Lower lobe of right lung (tissue), 2 donors: Measurements from ENCODE around the gene CLEC2A. TPM values are rescaled to one million over a fixed set of nuclear protein-coding genes. Genes with fewer than 3 reads are reported as not detected.

Experiments used
- ATAC-seq, 2 donors: fragments of 200-7000 bp; cut with Tn5 transposase; one replicate each; pipeline ENCODE4 v1.9.1; 2020 to 2022; ENCODE audit warnings: mild to moderate bottlenecking in 2 of 2, moderate library complexity in 2 of 2
- DNase-seq: peaks from one replicate; pipeline ENCODE4 v3.0.0-alpha.2; 2020
- H3K27ac ChIP-seq: fragments of 200-600 bp; one replicate; pipeline ENCODE4 v1.8.0; 2022
- H3K27me3 ChIP-seq: fragments of 200-600 bp; one replicate; pipeline ENCODE4 v1.8.0; 2022; ENCODE audit warnings: low read depth
- H3K36me3 ChIP-seq: fragments of 200-600 bp; one replicate; pipeline ENCODE4 v1.8.0; 2022; ENCODE audit warnings: mild to moderate bottlenecking
- H3K4me1 ChIP-seq: fragments of 200-600 bp; one replicate; pipeline ENCODE4 v1.8.0; 2022
- H3K4me3 ChIP-seq: fragments of 200-600 bp; one replicate; pipeline ENCODE4 v1.8.0; 2022; ENCODE audit warnings: mild to moderate bottlenecking
- H3K9me3 ChIP-seq: fragments of 200-600 bp; one replicate; pipeline ENCODE4 v1.8.0; 2022
- intact Hi-C: fragments of 100-400 bp; cut with DNase I; formaldehyde crosslinking; loops from one replicate; pipeline ENCODE4 v1.11.0; 2022
- total RNA-seq: library from RNA; stranded (reverse); fragmentation: NEBNext Ultra II Directional; extraction: Animal tissue kit (Norgen Biotek cat#: 25700); gene quantifications from one replicate; pipeline ENCODE4 v1.2.1, GENCODE V29; 2021
- TF ChIP-seq, protein P1 (sequence below): fragments of 200-600 bp; IDR thresholded peaks from one replicate; pipeline ENCODE4 v1.8.0; 2022; ENCODE audit warnings: antibody characterized with exemption, mild to moderate bottlenecking
- donor health status: DM: no; HTN: yes; CAD: no; lungs with severe emphysema.

CLEC2A gene
- total RNA-seq, 1 donor from 2014 or later: not detected

DNA sequence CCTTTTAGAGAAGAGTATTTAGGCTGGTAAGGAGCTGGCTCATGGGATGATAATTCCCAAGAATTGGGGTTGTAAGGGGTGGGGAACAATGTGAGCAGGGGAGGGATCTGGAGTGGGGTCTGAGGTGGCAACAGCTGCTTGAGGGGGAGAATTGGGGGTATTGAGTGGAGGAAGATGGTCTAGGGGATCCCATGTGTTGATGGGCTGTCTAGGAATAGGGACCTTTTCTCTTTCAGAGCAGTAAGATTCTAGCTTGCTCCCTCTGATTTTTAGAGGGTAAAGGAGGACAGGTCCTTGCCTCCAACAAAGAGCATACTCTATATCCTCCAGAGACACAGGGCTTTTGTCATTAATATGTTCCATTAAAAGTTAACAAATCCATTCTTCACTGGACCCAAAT is 22.4 kb downstream of the CLEC2A start:
- peaks cover 26% of the 10 kb centered on the region for H3K9me3 ChIP-seq
- no peak overlapping the region for H3K4me3 ChIP-seq
- no peaks in the 10 kb centered on the region for H3K27me3 ChIP-seq
- intact Hi-C loops: no loop called here
- H3K36me3 ChIP-seq: no peaks in the 10 kb centered on the region
- H3K27ac ChIP-seq: no peak overlapping the region
- TF ChIP-seq, protein P1, sequence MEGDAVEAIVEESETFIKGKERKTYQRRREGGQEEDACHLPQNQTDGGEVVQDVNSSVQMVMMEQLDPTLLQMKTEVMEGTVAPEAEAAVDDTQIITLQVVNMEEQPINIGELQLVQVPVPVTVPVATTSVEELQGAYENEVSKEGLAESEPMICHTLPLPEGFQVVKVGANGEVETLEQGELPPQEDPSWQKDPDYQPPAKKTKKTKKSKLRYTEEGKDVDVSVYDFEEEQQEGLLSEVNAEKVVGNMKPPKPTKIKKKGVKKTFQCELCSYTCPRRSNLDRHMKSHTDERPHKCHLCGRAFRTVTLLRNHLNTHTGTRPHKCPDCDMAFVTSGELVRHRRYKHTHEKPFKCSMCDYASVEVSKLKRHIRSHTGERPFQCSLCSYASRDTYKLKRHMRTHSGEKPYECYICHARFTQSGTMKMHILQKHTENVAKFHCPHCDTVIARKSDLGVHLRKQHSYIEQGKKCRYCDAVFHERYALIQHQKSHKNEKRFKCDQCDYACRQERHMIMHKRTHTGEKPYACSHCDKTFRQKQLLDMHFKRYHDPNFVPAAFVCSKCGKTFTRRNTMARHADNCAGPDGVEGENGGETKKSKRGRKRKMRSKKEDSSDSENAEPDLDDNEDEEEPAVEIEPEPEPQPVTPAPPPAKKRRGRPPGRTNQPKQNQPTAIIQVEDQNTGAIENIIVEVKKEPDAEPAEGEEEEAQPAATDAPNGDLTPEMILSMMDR: no peak
- ATAC-seq: no peak
- no peaks in the 10 kb centered on the region for H3K4me1 ChIP-seq
- no peak for DNase-seq

DNA sequence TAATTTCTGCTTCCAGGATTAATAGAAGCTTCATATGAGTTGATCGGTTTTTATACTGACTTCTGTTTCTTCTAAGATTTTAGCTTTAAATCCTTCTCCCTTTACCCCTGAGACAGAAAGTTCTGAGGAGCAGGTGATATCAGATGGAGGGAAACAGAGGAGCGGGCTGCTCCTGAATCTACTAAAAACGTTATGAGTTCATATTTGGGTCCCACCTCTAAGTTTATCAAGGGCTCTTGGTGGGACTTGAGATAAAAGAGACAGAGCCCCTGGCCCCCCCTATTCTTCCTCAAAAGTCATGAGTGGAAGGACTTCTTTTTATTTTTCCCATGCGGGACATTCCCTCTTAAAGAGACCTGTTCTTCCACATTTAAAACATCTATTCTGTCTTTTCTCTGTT is 23.8 kb downstream of the CLEC2A start:
- TF ChIP-seq, protein P1: no peak
- intact Hi-C loops: no loop called here
- no peak for DNase-seq

DNA sequence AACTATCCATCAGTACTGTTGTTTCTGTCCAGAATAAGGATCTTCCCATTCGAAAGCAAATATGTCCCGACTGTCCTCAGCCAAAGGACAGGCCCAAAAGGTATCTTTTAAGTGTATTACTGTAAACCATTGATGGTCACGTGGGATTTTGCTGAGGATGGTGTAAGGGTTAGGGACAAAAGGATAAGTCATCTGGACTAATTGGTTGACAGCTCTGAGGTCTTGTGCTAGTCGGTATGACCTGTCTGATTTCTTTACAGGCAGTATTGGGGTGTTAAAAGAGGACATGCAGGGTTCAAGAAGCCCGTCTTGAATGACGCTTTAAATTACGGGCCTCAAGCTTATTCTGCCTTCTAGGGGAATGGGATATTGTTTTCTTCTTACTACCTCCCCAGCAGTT is 24.4 kb downstream of the CLEC2A start:
- H3K27ac ChIP-seq: no peak overlapping the region
- TF ChIP-seq, protein P1: no peak
- intact Hi-C loops: no loop called here
- no peaks in the 10 kb centered on the region for H3K4me1 ChIP-seq
- ATAC-seq (no peak), DNase-seq (no peak)
- H3K9me3 ChIP-seq: peaks cover 34% of the 10 kb centered on the region
- H3K27me3 ChIP-seq: no peaks in the 10 kb centered on the region
- H3K4me3 ChIP-seq: no peak overlapping the region
- H3K36me3 ChIP-seq: no peaks in the 10 kb centered on the region

More for the DNA sequence above, 23.8 kb downstream of the CLEC2A start:
- Histone ChIP-seq H3K27me3 (no peaks in the 10 kb centered on the region), H3K4me1 (no peaks in the 10 kb centered on the region), H3K4me3 (no peak overlapping the region), H3K9me3 (peaks cover 29% of the 10 kb centered on the region), H3K27ac (no peak overlapping the region), H3K36me3 (no peaks in the 10 kb centered on the region)
- ATAC-seq: no peak

DNA sequence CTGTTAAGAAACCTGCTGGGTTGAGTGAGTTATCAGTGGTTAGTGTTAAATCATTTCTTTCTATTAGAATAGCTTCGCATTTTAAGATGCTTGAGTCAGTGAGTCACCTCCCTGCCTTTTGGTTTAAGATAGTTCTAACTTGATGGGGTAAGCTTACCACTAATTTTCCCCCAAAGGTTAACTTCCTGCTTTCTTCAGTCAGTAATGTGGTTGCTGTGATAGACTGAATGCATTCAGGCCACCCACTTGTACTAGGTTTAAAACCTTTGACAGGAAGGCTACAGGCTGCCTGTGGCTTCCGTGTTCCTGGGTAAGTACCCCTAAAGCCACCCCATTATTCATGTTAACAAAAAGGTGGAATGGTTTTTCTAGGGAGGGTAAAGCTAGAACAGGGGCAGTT is 25.3 kb downstream of the CLEC2A start:
- H3K27me3 ChIP-seq: no peaks in the 10 kb centered on the region
- H3K4me1 ChIP-seq: no peaks in the 10 kb centered on the region
- H3K9me3 ChIP-seq: peaks cover 36% of the 10 kb centered on the region
- DNase-seq (no peak), ATAC-seq (peak; percentile 41 to 47)
- intact Hi-C loops: no loop called here
- no peak overlapping the region for H3K4me3 ChIP-seq
- TF ChIP-seq, protein P1: no peak
- H3K27ac ChIP-seq: no peak overlapping the region
- no peaks in the 10 kb centered on the region for H3K36me3 ChIP-seq

DNA sequence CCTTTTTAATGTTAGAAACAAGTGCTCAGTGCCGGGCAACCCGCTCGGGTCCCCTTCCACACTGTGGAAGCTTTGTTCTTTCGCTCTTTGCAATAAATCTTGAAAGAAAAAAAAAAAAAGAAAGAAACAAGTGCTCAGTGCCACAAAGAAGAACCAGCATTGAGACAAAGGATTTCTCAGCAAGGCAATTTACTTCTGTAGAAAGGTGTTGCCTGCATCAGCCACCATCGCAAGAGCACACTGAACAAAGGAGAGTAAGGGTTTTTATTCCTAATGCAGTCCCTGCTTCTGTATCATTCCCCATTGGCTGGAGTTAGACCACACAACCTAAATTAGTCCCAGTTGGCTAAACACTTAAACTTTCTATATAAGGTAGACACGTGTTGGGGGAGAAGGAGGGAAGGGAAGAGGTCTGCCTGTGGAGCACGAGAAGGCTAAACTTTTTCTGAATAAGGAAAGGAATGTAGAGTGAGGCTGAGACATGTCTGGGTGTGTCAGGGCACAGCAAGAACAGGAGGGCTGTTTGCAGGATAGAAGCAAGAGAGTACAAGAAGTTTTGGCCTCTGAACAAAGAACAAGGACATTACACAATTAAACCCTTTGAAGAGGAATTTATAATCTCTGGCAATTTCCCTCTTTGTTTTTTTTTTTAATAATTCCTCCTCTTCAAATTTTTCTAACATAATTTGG is 29.5 kb downstream of the CLEC2A start:
- intact Hi-C loops: no loop called here
- ATAC-seq (no peak), DNase-seq (no peak)
- TF ChIP-seq, protein P1: no peak
- H3K27ac ChIP-seq: no peak overlapping the region
- no peak overlapping the region for H3K4me3 ChIP-seq
- peaks cover 14% of the 10 kb centered on the region for H3K9me3 ChIP-seq
- no peaks in the 10 kb centered on the region for H3K36me3 ChIP-seq
- no peaks in the 10 kb centered on the region for H3K4me1 ChIP-seq
- no peaks in the 10 kb centered on the region for H3K27me3 ChIP-seq
